Tibial nerve (tissue), 3 donors: Measurements from ENCODE around the gene MPZL3.

ENCODE experiments used
- POLR2A ChIP-seq, 2 donors: fragments of 450-650 bp; IDR thresholded peaks; one replicate each; pipeline ENCODE4 v1.6.1; 2017; ENCODE audit warnings: antibody characterized with exemption in 2 of 2, mild to moderate bottlenecking in 2 of 2, moderate library complexity in 2 of 2
- TF ChIP-seq, protein P1 (sequence below), 5 experiments: fragments of 200-600 bp in 3 of 5; fragments of 450-650 bp in 2 of 5; sonication (generic) in 3 of 5; IDR thresholded peaks; one replicate each; pipeline ENCODE4 v1.5.1; 2016 to 2019; ENCODE audit warnings: antibody characterized with exemption in 5 of 5, mild to moderate bottlenecking in 3 of 5, moderate library complexity in 2 of 5

DNA sequence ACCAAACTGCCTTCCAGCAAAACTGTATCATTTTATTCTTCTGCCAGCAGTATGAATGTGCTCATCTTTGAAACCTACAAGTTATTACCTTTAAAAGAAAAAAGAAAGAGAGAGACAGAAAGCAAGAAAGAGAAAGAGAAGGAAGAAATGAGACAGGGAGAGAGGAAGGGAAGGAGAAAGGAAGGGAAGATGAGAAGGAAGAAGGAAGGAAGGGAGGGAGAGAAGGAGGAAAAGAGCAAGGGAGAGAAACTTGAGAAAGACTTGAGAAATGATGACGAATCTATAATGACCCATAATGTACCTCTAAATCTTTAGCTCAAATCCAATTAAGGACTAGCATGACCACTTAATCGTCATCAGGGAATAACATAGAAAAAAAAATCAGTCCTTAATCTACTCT, 16.0 kb downstream of the MPZL3 start:
- TF ChIP-seq, protein P1, sequence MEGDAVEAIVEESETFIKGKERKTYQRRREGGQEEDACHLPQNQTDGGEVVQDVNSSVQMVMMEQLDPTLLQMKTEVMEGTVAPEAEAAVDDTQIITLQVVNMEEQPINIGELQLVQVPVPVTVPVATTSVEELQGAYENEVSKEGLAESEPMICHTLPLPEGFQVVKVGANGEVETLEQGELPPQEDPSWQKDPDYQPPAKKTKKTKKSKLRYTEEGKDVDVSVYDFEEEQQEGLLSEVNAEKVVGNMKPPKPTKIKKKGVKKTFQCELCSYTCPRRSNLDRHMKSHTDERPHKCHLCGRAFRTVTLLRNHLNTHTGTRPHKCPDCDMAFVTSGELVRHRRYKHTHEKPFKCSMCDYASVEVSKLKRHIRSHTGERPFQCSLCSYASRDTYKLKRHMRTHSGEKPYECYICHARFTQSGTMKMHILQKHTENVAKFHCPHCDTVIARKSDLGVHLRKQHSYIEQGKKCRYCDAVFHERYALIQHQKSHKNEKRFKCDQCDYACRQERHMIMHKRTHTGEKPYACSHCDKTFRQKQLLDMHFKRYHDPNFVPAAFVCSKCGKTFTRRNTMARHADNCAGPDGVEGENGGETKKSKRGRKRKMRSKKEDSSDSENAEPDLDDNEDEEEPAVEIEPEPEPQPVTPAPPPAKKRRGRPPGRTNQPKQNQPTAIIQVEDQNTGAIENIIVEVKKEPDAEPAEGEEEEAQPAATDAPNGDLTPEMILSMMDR (IDR thresholded peaks at IDR 0.05) = no peak
- no peak for TF ChIP-seq POLR2A (IDR thresholded peaks at IDR 0.05)
